HEK293T (cell line): ENCODE measurements around the gene PLS1.
"Not testable (repeated sequence)": the region's sequence is repeated elsewhere in the genome, so short reads cannot be mapped to it uniquely, and the experiment has no call there.

Experiments
- CTCF ChIA-PET: fragments of 350-600 bp; formaldehyde crosslinking; extraction: SDS; loops from one replicate; lab custom pipeline; 2021; ENCODE audit warnings: antibody characterized with exemption, inconsistent platforms; lab: Yijun Ruan, JAX
- POLR2A ChIA-PET: fragments of 350-600 bp; formaldehyde crosslinking; extraction: SDS; loops from one replicate; lab custom pipeline; 2020; ENCODE audit warnings: antibody characterized with exemption, inconsistent platforms; lab: Yijun Ruan, JAX
- DNase-seq: peaks from one replicate; pipeline ENCODE4 v3.0.0; 2012; ENCODE audit warnings: mixed read lengths; ENCODE audit errors: extremely low spot score
- ARNT ChIP-seq: fragments of 450-650 bp; IDR thresholded peaks from 2 replicates; pipeline ENCODE4 v1.6.1; 2017; ENCODE audit warnings: mild to moderate bottlenecking
- BHLHE40 ChIP-seq: fragments of 450-650 bp; IDR thresholded peaks from 2 replicates; pipeline ENCODE4 v1.6.1; 2016; ENCODE audit warnings: mild to moderate bottlenecking, moderate library complexity, borderline replicate concordance
- CTBP1 ChIP-seq: fragments of 450-650 bp; IDR thresholded peaks from 2 replicates; pipeline ENCODE4 v1.6.1; 2016; ENCODE audit warnings: borderline replicate concordance
- ELF4 ChIP-seq: fragments of 450-650 bp; IDR thresholded peaks from 2 replicates; pipeline ENCODE4 v1.6.1; 2017; ENCODE audit warnings: antibody characterized with exemption
- FOXA1 ChIP-seq: fragments of 450-650 bp; IDR thresholded peaks from 2 replicates; pipeline ENCODE4 v1.6.1; 2016; ENCODE audit warnings: mild to moderate bottlenecking
- FOXK2 ChIP-seq: fragments of 450-650 bp; IDR thresholded peaks from 2 replicates; pipeline ENCODE4 v1.6.1; 2016; ENCODE audit warnings: mild to moderate bottlenecking
- FOXM1 ChIP-seq: fragments of 450-650 bp; IDR thresholded peaks from 2 replicates; pipeline ENCODE4 v1.6.1; 2017; ENCODE audit warnings: mild to moderate bottlenecking, borderline replicate concordance
- HDGF ChIP-seq: fragments of 450-650 bp; IDR thresholded peaks from 2 replicates; pipeline ENCODE4 v1.6.1; 2017; ENCODE audit warnings: antibody characterized with exemption, borderline replicate concordance
- L3MBTL2 ChIP-seq: fragments of 450-650 bp; conservative IDR thresholded peaks from 2 replicates; pipeline ENCODE4 v1.6.1; 2016; ENCODE audit warnings: mild to moderate bottlenecking
- LEF1 ChIP-seq: fragments of 450-650 bp; IDR thresholded peaks from 2 replicates; pipeline ENCODE4 v1.6.1; 2017; ENCODE audit warnings: mild to moderate bottlenecking, borderline replicate concordance
- NFRKB ChIP-seq: fragments of 450-650 bp; IDR thresholded peaks from 2 replicates; pipeline ENCODE4 v1.6.1; 2016; ENCODE audit warnings: mild to moderate bottlenecking, moderate library complexity
- PKNOX1 ChIP-seq: fragments of 450-650 bp; IDR thresholded peaks from 2 replicates; pipeline ENCODE4 v1.6.1; 2016
- SP1 ChIP-seq: fragments of 450-650 bp; IDR thresholded peaks from 2 replicates; pipeline ENCODE4 v1.6.1; 2017
- SUZ12 ChIP-seq: fragments of 450-650 bp; IDR thresholded peaks from 2 replicates; pipeline ENCODE4 v1.6.1; 2016; ENCODE audit warnings: mild to moderate bottlenecking
- ZNF384 ChIP-seq: fragments of 450-650 bp; IDR thresholded peaks from 2 replicates; pipeline ENCODE4 v1.6.1; 2016

PLS1 gene

GRCh38 chr3:142735462-142735861, 139.3 kb downstream of the PLS1 start:
- DNase-seq, result no peak
- TF ChIP-seq SP1, result no peak
- TF ChIP-seq ELF4, result no peak
- no peak for TF ChIP-seq SUZ12
- no peak for TF ChIP-seq FOXA1
- TF ChIP-seq ARNT, result no peak
- TF ChIP-seq PKNOX1, result no peak
- TF ChIP-seq NFRKB, result no peak
- TF ChIP-seq FOXK2, result no peak
- ChIA-PET CTCF (no interaction called here), POLR2A (no interaction called here)

GRCh38 chr3:142738396-142738795, 142.2 kb downstream of the PLS1 start:
- POLR2A ChIA-PET, result no interaction called here

GRCh38 chr3:142746646-142747045, 150.5 kb downstream of the PLS1 start:
- ChIA-PET POLR2A (no interaction called here), CTCF (no interaction called here)
- TF ChIP-seq LEF1 (no peak), ARNT (no peak), FOXM1 (no peak)
- no peak for DNase-seq

More at GRCh38 chr3:142738396-142738795, 142.2 kb downstream of the PLS1 start:
- no peak for TF ChIP-seq LEF1
- no peak for TF ChIP-seq FOXM1
- TF ChIP-seq SP1, result no peak
- no peak for TF ChIP-seq L3MBTL2
- no peak for TF ChIP-seq FOXA1
- no peak for DNase-seq
- CTCF ChIA-PET, result interaction anchor here (0.6 kb wide), 1 partner anchor 151 kb away, joined by 3 read pairs; no protein-coding TSS in a partner anchor

- DNase-seq, POLR2A ChIA-PET, CTCF ChIA-PET: not testable (repeated sequence)
Measured at GRCh38 chr3:142750531-142750930, 154.3 kb downstream of the PLS1 start.

GRCh38 chr3:142752605-142753004, 156.4 kb downstream of the PLS1 start:
- DNase-seq, POLR2A ChIA-PET, CTCF ChIA-PET: not testable (repeated sequence)

- no peak for TF ChIP-seq ELF4
- TF ChIP-seq ZNF384, result no peak
- no peak for TF ChIP-seq HDGF
- no peak for TF ChIP-seq L3MBTL2
- TF ChIP-seq SUZ12, result no peak
- no peak for TF ChIP-seq ARNT
- TF ChIP-seq CTBP1, result no peak
- TF ChIP-seq FOXA1, result no peak
- no peak for TF ChIP-seq FOXK2
- no peak for TF ChIP-seq FOXM1
- no peak for TF ChIP-seq BHLHE40
- no peak for TF ChIP-seq PKNOX1
- TF ChIP-seq NFRKB, result no peak
- DNase-seq, result no peak
- POLR2A ChIA-PET, result no interaction called here
- CTCF ChIA-PET, result no interaction called here
Measured at GRCh38 chr3:142754494-142754893, 158.3 kb downstream of the PLS1 start.
